AG08396 (cell line): ENCODE results near the gene CDIP1.
A peak's percentile ranks its signal among the peaks of the same experiment; 100 is the strongest.

Experiments
- DNase-seq: peaks from one replicate; pipeline ENCODE4 v3.0.0; 2012; ENCODE audit warnings: low spot score, mixed read lengths

Gene CDIP1

GRCh38 chr16:4514606-4515005 is 24.0 kb downstream of the CDIP1 start:
- DNase-seq: no peak

DNA sequence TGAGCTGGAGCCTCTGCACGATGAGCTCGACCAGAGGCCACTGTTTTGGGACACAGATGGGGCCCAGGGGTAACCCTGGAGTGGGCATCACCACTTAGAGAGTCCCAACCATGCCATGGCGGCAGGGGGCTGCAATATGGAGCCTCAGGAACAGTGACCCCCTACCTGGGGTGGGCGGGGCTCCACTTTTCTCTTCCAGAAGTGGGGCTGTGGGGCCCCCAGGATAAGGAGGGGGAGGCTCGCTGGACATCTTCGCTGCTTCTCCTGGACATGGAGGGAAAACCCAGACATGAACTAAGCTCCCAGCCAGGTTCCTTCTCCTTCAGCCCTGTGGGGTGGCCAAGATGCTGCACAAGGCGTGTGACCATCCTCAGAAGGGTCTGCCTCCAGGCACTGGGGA is 24.7 kb downstream of the CDIP1 start:
- no peak for DNase-seq

DNA sequence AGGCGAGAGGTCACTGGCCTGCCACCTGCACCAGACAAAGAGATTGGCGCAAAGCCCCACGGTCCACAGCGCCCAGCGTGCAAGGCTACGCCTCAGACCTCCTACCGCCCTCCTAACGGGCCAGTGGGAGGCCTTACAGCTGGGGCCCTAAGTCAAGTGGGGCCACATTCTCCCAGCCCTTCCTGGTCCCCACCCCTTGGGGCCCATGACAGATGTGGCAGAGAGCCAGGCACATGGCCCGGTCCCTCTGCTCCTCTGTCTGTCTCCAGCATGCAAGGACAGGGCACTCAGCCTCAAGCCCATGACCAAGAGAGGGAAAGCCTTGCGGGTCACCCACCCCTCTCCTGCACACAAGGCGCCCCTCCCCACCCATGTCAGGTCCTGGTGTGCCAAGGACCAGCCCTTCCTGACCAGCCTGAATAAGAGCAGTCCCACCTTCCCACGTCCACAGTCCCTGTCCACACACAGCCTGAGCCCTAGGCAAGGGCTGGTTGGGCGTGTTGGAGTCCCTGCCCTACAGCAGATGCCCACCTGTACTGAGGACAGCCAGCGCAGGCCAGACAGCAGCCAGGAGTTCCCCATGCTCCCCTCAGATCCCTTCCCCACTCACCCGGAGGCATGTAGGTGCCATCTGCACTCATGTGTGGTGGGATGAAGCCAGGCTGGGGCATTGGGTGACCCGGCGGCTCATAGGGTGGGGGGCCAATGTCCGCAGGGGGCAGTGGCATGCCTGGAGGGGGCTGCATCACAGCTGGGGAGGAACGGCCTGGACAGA is 25.3 kb downstream of the CDIP1 start:
- no peak for DNase-seq

- no peak for DNase-seq
These were observed 26.1 kb downstream of the CDIP1 start for GRCh38 chr16:4512473-4512872.

- DNase-seq: peak; percentile 44
These were observed 27.0 kb downstream of the CDIP1 start for GRCh38 chr16:4511441-4512082.

- DNase-seq: no peak
These were observed 27.7 kb downstream of the CDIP1 start for GRCh38 chr16:4510747-4511426.

- DNase-seq: no peak
These were observed 28.4 kb downstream of the CDIP1 start for GRCh38 chr16:4510131-4510530.

DNA sequence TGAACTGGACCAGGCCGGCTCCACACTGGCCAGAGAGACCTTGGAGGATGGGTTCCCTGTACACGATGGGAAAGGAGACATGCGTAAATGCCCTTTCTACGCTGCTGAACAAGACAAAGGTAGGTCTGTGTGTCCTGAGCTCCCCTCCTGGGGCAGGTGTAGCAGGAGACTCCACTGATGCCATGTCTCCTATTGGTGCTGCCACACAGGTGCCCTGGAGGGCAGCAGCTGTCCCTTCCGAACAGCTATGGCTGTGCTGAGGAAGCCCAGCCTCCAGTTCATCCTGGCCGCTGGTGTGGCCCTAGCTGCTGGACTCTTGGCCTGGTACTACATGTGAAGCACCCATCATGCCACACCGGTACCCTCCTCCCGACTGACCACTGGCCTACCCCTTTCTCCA is 29.2 kb downstream of the CDIP1 start:
- DNase-seq: no peak

DNA sequence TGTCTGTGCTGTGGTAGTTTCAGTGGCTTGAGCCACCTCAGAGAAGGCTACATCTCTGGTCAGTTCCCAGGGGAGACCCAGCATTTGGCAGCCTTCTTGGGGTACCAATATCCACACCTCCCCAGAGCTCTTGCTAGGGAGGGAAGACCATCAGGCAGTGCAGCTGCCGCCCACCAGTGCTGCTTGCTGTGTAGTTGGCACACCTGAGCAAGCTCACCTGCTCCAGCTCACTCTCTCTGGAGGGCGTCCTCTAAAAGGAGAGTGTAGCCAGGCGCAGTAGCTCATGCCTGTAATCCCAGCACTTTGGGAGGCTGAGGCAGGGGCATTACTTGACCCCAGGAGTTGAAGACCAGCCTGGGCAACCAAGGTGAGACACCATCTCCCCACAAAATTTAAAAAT is 29.8 kb downstream of the CDIP1 start:
- no peak for DNase-seq

DNA sequence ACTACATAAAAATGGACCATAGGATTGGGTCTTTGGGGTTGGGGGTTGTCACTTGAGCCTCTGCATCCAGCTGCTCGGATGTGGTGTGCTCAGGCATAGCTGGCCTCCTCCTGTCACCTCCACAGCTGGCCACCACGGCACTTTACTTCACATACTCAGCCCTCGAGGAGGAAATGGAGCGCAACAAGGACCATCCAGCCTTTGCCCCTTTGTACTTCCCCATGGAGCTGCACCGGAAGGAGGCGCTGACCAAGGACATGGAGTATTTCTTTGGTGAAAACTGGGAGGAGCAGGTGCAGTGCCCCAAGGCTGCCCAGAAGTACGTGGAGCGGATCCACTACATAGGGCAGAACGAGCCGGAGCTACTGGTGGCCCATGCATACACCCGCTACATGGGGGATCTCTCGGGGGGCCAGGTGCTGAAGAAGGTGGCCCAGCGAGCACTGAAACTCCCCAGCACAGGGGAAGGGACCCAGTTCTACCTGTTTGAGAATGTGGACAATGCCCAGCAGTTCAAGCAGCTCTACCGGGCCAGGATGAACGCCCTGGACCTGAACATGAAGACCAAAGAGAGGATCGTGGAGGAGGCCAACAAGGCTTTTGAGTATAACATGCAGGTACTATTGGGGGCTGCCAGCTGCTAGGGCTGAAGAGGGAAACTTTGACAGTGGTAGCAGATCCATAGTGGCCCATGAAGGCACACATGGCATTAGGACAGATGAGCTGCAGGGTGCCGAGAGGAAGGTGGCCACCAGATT is 30.8 kb downstream of the CDIP1 start:
- DNase-seq: no peak

- peak; percentile 76 for DNase-seq
These were observed 32.1 kb downstream of the CDIP1 start for GRCh38 chr16:4506450-4506849.

DNA sequence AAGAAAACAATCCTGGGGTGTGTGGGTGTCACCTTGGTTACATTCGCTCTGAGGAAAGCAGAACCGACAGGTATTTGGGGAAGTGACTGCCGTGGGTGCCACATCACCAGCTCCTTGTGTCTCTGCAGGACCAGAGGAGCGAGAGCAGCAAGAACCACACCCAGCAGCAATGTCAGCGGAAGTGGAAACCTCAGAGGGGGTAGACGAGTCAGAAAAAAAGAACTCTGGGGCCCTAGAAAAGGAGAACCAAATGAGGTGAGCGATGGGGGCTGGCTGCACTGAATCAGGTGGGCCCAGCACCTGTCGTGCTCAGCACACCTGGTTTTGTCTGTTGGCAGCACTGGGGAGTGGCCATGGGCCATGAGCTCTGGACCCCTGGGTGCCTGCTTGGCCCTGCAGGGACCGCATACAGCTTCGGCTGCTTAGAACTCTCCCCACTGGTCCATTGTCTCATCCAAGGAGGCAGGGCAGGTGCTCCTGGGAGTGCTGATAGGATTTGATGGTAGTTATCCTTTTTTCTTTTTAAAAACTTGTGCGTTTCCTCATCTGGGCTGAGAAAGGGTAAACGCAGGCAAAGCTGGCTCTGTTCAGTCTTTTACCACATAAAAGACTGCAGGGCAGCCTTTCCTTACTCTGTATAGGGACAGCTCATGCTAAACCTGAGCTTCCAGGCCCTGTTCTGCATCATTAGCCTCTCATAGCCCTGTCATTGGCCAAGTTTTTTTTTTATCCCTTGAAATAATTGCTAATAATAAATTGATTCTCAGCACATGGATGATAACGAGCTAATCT is 33.0 kb downstream of the CDIP1 start:
- no peak for DNase-seq

DNA sequence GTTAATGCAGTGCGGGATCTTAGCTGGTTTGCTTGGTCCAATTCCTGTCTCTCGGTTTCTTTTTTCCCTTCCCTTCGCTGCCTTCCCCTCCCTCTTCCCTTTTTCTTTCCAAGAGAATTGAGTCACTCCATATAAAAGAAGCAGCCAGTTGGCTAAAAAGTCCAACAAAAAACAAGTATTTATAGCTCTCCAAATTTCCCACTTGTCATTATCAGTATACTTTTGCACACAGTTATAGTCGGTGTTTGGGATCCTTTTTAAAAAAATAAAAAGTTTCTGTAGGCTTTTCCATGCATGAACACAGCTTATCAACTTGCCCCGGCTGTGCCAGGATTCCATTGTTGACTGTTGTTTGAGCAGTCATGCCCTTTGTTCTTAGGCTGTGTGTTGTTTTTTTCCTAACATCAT is 37.5 kb downstream of the CDIP1 start:
- DNase-seq: no peak

DNA sequence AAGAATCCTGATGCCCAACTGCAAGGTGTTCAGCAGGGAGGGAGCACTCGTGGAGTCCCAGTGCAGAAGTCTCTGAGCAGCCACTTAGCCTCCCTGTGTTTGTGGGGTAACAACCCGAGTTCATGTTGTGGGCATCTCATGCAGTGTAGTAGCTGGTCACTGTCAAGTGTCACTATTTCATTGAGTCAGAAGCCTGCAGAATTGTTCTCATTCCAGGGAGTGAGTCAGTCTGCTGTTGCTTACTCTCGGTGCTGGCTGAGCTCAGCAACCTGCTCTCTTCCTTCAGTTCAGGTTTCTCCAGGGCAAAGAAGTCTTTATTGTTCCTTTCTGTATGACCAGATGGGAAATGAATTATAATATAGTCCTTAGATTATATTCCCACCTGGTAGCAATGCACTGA is 38.3 kb downstream of the CDIP1 start:
- DNase-seq: peak; percentile 87

- no peak for DNase-seq
These were observed 39.4 kb downstream of the CDIP1 start for GRCh38 chr16:4499196-4499555.

GRCh38 chr16:4498546-4499195 is 39.9 kb downstream of the CDIP1 start:
- DNase-seq: no peak

- DNase-seq: peak; percentile 45
These were observed 42.3 kb downstream of the CDIP1 start for GRCh38 chr16:4496305-4496704.

DNA sequence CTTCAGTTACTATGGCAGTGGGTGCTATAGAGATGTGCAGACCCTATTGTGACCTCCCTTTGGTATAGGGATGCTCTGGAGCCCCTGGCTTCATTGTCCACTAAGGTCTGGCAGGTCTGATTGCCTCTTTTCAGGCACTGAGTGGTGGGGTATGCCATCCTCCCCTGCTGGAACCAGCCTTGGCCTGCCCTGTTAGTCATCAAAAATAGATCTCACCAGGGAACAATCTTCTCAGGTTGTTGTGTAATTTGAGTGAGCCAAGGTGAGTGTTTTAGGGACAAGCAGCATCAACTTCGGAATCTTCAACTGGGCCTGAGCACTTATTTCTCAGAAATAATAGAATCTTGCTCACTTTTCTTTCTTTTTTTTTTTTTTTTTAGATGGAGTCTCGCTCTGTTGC is 42.8 kb downstream of the CDIP1 start:
- no peak for DNase-seq

DNA sequence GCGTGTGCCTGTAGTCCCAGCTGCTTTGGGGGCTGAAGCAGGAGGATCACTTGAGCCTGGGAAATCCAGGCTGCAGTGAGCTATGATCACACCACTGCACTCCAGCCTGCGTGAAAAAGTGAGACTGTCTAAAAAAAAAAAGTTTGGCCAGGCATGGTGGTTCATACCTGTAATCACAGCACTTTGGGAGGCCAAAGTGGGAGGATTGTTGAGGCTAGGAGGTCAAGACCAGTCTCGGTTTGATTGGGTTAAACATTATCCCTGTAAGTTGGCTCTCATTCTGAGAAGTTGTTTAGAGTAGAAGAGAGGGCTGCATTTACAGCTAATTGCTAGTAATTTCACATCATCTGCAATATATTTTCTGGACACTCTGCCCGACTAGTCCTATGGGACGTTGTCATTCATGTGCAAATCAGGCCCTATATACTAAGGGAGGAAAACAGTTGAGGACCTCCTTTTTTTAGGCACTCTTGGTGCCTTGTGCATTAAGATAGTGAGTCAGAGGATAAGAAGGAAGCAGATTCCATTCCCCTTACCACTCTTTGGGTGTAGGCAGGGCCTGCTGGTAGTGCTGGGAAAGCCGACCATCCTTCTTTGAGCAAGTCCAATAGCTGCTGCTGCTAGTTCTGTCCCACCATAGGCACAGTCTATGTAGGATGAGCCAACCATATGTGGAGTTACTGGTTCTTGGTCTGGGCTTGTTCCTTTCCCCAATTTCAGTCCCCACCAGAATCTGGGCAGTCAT is 43.7 kb downstream of the CDIP1 start:
- DNase-seq: peak; percentile 56

DNA sequence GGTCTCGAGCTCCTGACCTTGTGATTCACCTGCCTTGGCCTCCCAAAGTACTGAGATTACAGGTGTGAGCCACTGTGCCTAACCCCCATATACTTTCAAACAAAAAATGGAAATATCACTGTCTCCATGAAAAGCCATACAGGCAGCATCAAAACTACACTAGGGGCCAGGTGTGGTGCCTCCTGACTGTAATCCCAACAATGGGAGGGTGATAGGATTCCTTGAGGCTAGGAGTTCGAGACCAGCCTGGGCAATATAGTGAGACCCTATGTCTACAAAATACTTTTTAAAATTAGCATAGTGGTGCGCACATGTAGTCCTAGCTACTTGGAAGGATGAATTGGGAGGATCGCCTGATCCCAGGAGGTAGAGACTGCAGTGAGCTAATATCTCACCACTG is 46.7 kb downstream of the CDIP1 start:
- DNase-seq: no peak

- DNase-seq: peak; percentile 65
These were observed 49.5 kb downstream of the CDIP1 start for GRCh38 chr16:4489030-4489429.
